HuH-7.5 (cell line): ENCODE results near the gene CTR9.

Experiments
- DNase-seq: peaks from one replicate; pipeline ENCODE4 v3.0.0; 2011; ENCODE audit warnings: low spot score

CTR9 gene

DNA sequence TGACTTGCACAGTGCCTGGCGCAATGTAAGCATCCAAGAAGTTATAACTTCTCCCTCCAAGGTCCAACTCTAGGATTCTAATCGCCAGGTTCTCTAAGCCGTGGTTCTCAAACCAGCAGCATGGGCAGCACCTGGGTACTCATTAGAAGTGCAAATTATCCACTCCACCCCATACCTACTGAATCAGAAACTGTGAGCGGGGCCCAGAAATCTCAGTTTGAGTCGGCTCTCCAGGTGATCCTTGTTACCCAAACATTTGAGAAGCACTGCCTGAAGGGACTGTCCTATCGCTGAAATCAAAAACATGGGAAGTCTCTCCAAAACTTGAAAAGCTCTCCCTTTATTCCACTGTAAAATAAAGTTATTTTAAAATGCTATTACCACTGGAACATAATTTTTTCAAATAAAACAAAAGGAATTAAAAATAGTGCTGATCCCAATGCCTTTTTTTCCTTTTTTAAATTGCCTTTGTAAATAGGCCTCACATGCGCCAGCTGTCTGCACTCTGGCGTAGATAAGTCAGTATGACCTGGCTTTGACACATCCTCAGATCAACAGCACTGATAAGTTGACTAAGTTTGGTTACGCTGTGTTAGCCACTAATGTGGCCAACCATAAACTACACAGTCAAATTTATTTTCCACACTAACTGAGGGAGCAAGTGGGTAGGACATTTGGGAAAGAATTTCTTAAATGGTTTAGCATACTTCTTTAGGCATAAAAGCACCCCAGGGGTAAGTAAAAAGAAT lies 8.4 kb upstream of the CTR9 start:
- no peak for DNase-seq

DNA sequence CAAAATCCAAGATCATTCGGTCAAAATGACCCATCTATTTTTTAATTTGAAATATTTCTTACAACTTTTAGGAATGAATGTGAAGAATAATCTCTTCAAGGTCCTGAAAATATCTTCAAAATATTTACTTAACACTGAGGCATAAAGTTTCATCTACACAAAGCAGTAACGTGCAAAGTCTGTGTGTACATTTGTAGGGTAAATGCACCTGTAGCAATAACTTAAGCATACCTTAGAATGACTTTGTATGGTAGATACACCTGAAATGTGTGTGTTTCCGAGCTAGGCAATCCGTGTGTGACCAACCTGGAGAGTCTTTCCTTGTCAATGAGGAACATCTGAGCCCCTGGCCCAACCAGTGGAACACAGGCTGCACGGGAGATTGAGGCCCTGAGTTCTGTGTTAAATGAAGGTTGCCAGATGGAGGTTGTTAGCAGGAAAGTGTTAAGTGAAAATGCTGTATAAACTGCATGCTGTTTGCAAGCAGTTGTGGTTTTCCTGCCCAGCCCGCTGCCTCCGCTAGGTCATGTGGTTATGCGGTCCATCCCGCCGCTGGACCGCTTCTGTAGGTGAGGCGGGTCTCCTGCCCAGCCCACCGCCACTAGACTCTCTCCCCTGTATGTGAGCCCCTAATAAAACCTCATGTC lies 7.6 kb upstream of the CTR9 start:
- no peak for DNase-seq

DNA sequence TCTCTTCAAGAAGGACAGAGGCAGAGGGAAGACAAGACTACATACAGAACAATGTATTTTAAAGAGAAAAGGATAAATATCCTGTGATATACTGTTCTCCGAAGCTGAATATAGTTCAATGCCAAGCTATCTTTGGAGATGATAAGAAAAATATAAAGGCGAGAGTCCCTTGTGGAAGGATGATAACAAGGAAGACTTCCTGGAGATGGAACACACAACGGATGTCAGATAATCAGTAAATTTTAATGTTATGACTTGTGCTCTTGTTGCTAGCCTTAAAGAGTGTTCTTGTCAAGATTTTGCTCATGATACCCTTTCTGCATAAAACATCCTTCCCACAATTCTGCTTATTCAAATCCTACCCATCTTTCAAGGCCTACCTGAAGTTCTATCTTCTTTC lies 6.8 kb upstream of the CTR9 start:
- no peak for DNase-seq

DNA sequence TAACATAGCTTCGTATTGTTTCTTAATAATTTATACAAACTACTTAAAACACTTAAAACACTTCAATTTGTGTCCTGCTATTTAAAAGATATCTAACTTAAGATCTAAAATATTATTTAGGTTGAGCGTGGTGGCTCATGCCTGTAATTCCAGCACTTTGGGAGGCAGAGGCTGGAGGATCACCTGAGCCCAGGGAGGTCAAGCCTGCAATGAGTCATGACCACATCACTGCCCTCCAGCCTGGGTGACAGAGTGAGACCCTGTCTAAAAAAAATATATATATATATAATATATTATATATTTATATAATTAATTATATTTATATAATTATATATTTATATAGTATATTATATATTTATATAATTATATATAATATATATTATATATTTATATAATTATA lies 4.2 kb upstream of the CTR9 start:
- no peak for DNase-seq

DNA sequence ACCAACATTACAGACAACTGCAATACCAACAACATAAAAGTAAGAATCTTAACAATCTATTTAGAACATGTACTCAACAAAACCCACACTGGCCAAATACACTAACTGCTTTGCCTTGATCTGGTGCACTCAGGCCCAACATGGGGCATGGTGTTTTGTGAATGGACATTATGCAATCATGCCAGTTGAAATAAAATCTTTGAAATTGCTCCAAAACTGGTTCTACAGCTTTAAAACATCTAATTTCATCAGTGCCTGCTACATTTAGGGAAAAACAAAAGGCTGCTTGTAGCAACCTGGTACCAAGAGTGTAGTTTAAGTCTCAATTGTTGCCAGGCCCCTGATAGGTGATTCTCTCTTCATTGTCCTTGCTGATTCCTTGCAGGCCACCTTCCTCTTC lies 3.3 kb upstream of the CTR9 start:
- DNase-seq = no peak

DNA sequence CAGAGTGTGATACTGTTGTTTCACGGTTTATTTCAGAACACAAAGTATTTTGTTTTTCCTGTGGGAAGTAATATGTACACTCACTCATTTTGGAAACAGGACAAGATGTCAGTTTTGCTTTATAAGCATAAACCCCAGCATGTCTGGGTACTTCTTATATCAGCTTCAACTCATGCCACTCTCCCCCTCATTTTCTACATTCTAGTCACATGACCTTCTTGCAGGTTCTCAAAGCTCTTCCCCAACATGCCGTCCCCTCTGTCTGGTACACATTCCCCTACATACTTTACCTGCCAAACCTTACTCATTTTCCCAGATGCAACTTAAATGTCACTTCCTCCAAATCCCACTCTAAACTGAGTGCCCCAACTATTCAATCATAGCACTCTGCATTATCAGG lies 1.6 kb upstream of the CTR9 start:
- no peak for DNase-seq

DNA sequence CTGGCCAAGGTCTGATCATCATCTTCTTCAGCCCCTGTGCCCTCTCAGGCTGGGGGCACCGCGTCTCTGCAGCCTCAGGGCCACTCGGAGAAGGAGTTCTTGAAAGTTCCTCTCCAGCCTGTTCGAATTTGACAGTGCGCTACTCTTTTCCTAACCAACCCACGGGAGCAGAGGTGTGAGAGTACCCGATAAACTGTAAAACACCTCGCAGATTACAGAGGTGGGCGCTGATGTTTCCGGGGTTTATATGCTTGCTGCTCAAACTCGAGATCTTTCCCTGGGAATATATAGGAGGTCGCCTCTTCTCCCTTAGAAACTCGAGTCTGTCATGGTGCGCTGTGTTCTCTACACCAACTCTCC lies 515 bp downstream of the CTR9 start:
- no peak for DNase-seq

DNA sequence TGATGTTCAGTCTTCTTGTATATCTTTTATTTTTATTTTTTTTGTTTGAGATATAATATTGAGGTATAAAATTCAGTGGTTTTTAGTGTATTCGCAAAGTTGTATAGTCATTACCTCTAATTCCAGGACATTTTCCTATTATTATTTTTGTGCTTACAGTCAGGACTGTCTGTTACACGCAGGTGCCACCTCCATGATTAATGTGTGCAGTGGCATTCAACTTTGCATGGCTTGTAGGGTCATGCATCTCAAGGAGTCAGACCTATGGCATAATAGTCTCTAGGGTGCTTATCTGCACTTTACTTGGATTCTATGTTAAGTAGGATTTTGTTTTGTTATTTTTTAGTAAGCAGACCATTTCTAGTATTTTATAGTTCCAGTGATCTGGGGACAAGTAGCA lies 1.0 kb downstream of the CTR9 start:
- DNase-seq = no peak

DNA sequence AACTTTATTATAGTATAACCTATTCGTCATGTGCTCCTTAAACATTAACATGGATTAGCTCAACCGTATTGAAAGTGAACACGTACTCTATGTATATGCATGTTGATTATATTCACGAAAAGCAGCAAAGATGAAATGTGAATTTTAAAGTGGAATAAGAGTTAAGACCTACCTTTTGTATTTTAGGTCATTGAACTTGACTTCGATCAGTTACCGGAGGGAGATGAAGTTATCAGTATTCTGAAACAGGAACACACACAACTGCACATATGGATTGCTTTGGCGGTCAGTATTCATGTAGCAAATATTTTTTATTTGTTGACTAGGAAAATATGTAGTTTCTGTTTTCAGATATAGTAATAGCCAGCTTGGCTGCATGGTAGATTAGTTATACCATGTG lies 1.4 kb downstream of the CTR9 start:
- DNase-seq = no peak

DNA sequence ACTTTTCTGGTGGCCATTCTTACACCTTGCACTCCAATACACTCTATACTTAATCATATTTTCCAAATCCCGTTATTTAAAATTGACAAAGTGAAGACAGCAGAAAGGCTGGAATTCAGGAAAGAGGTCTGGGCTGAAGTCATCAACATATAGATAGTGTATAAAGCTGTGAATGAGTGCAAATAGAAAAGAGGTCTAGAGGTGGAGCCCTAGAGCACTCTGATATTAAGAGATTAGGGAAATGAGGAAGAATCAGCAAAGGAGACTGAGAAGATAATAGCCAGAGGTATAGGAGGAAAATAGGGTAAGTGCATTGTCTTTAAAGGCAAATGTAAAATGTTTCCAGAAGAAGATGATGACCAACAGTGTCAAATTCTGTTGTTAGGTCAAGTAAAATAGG lies 7.9 kb downstream of the CTR9 start:
- no peak for DNase-seq

DNA sequence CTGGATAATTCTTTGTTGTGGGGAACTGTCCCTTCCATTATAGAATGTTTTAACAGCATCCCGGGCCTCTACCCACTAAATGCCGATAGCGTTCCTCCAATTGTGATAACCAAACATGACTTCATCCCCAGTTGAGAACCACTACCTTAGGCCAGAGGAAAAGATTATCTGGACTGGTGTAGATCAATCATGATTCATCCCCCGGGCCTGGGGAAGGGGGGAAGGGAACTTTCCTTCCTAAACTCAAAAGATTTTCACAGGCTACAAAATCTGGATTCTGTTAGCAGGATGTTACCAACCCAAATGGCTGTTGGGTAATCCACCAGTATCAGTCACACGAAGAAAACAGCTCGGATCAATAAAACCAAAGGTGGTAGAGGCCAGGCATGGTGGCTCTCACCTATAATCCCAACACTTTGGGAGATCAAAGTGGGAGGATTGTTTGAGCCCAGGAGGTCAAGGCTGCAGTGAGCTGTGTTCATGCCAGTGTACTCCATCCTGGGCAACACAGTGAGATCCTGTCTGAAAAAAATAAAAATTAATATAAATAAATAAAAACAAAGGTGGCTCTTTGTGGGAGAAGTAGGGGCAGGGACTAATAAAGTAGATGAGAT lies 10.1 kb downstream of the CTR9 start:
- DNase-seq = no peak

DNA sequence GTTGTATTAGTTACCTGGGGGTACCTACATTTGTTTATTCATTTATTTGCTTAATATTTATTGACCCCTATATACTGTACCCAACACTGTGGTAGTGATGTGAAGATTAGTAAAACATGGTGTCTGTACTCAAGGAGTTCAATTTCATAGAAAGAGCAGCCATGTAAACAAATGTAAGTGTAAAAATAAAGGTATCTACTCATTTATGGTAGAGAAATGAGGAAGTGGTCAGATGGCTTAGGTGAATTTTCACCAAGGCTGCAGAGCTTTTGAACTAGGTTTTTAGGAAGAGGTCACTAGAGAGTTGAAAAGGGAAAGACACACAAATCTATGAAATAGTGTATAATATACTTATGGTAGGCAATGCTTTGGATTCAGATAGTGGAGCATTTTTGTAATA lies 11.1 kb downstream of the CTR9 start:
- no peak for DNase-seq

DNA sequence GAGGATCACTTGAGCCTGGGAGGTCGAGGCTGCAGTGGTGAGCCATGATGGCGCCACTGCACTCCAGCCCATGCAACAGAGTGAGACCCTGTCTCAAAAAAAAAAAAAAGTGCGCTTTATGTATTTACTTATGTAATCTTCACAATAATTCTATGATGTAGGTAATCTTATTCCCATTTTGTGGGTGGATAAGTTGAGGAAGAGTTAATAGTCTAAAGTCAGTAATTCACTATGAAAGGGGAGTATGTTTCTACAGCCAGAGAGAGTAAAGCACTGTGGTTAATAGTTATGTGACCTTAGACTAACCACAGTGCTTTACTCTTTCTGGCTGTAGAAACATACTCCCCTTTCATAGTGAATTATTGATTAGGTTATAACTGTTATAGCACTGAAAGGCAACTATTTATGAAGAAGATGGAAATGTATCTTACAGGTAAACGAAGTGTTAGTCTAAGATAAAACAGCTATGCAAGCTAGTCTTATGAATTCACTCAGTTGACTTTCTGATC lies 11.9 kb downstream of the CTR9 start:
- no peak for DNase-seq

DNA sequence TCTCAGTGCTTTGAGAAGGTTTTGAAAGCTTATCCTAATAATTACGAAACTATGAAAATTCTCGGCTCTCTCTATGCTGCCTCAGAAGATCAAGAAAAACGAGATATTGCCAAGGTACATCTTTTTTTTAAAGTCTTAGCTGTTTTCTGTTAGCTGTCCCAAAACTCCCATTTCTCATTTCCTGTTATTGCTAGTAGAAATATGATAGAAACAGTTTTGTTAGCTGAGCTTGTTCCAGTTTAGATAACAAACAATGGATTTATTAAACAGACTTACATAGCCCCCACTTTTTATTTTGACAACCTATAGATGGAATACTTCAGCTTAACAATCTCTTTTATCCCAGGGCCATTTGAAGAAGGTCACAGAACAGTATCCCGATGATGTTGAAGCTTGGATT lies 12.7 kb downstream of the CTR9 start:
- DNase-seq = no peak

DNA sequence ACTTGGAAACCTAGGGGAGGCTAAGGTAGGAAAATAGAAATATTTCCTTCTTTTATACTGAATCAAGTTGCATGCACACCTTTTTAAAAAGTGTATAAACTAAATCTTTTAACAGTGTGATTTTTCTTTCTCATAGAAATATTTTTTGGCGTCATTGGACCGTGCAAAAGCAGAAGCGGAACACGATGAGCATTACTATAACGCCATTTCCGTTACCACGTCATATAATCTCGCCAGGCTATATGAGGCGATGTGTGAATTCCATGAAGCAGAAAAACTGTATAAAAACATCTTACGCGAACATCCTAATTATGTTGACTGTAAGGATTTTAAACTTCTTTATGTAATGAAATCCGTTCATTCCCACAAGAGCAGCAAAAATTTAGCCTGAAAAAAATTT lies 13.4 kb downstream of the CTR9 start:
- no peak for DNase-seq

DNA sequence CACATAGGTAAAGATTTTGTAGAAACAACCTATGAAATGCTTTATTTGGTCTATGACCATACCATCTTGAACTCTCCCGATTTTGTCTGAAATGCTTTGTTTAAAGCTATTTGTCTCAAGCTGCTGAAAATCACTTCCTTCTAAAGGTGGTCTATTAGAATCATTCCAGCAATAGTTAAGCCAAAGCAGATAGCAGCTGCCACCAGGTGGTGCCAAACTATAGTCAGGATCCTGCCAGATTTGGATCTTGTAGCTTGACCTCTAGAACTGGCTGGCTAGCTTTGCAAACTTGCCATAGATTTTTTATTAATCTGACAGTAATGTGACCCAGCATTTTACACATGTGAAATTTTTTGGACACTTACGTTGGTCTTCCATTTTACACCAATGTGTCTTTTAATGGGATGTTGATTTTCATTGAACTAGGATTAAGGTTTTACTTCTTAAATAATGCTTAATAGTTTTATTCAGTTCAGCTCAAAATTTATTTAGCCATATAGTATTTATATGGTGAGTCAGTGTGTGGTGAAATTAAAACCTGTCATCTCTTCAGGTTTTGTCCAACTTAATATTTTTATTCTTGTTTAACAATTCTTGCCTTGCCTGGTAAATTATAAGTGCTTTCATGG lies 19.7 kb downstream of the CTR9 start:
- DNase-seq = peak; percentile 22

DNA sequence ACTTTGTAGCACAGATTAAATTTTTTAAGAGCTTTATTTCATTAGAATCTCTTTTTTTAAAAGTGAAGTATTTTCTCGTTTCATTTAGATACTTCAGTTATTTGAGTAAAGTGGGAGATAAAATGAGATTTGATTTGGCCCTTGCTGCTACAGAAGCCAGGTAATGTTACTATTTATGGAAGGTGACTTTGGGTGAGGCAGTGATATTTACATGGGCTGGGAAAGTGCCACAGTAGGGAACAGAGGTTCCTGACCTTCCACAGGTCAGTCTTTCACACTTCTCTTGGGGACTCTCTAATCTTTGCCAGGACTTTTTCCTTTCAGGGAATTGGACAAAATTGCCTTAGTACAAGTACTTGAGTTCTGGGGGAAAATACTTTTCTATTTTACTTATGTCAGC lies 20.4 kb downstream of the CTR9 start:
- no peak for DNase-seq

DNA sequence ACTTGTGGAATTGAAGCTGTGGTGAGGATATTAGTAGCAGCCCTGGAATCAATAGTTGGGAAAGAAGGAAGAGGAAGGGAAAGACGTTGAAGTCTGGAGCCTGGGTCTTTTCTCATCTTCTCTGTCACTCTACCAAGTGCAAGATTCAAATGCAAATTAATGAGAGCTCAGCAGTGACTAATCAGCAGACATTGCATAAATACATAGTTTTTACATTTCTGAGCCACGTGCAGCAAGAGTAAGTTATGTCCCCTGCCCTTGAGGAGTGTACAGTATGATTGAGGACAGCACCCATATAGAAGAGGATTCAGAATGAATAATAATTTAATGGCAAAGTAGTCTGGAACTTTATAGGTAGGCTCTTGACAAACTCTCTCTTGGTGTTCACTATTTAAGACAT lies 23.8 kb downstream of the CTR9 start:
- DNase-seq = no peak

DNA sequence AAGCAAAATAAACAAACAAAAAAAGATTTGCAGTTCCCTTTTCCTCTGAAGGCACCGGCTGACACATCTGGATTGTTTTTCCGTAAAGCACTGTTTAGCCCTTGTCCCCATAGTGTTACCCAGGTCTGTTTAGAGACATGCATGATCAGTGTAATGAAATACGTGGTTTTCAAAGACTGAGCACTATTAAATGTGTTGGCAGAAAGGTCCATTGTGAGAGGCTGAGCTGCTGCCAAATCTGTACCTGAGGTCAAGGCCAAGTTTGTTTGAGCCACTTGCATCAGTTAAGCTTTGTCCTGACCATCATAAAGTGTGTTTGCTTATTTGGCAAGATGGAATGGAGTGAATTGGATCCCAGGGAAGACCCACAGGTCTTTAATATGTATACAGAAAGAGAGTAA lies 26.3 kb downstream of the CTR9 start:
- no peak for DNase-seq

DNA sequence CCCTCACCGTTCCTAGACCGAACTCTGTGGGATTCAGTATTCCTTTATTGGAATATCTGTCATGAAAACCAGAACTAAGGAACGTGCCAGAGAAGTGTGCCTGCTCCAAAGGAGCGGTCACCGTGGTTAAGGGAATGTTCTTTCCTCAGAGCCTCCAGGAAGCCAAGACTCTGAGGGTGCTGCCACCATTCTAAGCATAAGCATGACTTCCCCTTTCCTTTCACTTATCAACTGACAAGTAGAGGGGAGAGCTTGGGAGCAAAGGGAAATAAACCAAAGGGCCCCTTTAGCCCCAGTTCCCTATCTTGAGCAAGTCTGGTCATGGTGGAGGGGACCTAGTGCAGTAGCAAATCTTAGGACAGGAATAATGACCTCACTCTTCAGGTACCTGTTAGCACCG lies 26.8 kb downstream of the CTR9 start:
- no peak for DNase-seq

DNA sequence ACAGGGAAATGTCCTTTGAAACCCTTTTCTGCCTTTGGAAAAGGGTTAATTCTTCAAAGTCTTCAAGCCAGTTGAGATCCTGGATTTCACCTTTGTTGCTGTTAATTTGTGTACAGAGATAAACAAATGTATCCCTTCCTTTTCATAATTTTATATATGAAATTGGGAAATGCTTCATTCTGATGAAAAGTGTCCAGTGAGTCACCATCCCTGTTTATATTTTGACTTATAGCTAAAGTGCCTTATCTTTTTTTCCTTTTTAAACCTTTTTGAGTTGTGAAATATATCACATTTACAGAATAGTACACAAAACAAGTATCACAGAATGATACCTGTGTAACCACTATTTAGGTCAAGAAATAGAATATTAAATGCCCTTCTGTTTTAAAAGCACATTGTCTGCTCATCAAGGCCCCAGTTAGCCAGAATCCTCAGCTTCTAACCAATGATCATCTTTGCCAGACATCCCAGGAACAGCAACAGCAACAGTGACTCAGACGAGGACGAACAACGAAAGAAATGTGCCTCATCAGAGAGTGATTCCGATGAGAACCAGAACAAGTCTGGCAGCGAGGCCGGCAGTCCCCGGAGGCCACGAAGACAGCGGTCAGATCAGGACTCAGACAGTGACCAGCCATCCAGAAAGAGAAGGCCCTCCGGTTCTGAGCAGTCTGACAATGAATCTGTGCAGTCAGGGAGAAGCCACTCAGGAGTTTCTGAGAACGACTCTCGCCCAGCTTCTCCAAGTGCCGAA lies 27.3 kb downstream of the CTR9 start:
- no peak for DNase-seq

DNA sequence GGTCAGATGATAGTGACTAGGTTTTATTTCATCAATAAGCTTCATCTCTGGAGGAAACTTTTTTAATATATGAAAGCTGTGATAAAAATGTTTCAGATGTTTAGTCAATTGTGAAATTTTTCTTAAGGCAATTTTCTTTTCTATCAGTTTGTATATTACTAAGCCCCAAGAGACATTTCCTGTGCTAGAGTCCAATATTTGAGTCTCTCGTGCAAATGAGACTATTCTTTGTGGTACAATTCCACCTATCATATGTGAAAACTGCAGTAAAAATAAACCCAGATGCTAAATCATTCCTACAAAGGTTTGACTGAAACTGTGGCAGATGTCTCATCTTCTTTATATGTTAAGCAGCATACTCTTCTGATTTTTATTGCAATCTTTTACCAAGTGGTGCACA lies 28.0 kb downstream of the CTR9 start:
- DNase-seq = no peak
